Vagina (tissue), 2 donors: Measurements from ENCODE around the gene NRG2. TPM values are rescaled to one million over a fixed set of nuclear protein-coding genes. Genes with fewer than 3 reads are reported as not detected.

ENCODE experiments used
- DNase-seq, 2 donors: peaks; one replicate each; pipeline ENCODE4 v3.0.0-alpha.2; 2017; ENCODE audit errors: extremely low spot score in 2 of 2
- H3K27ac ChIP-seq: fragments of 200-600 bp; sonication (generic); one replicate; pipeline ENCODE4 v1.5.1; 2019
- H3K27me3 ChIP-seq: fragments of 200-600 bp; sonication (generic); one replicate; pipeline ENCODE4 v1.5.1; 2019
- H3K36me3 ChIP-seq, 2 donors: fragments of 200-600 bp; sonication (generic); one replicate each; pipeline ENCODE4 v1.5.1; 2017 to 2019
- H3K4me1 ChIP-seq: fragments of 200-600 bp; sonication (generic); one replicate; pipeline ENCODE4 v1.5.1; 2019
- H3K4me3 ChIP-seq, 2 donors: fragments of 200-600 bp; sonication (generic); 1 replicate in 1 of 2; 2 replicates in 1 of 2; pipeline ENCODE4 v1.5.1; 2016 to 2019
- H3K9me3 ChIP-seq: fragments of 200-600 bp; sonication (generic); one replicate; pipeline ENCODE4 v1.5.1; 2019
- CTCF ChIP-seq, 3 experiments: fragments of 450-650 bp in 2 of 3; fragments of 200-600 bp in 1 of 3; sonication (generic) in 1 of 3; IDR thresholded peaks; one replicate each; pipeline ENCODE4 v1.5.1; 2017 to 2019; ENCODE audit warnings: antibody characterized with exemption in 3 of 3, mild to moderate bottlenecking in 2 of 3, moderate library complexity in 2 of 3
- POLR2A ChIP-seq, 2 donors: fragments of 450-650 bp; IDR thresholded peaks; one replicate each; pipeline ENCODE4 v1.6.1; 2017; ENCODE audit warnings: antibody characterized with exemption in 2 of 2, mild to moderate bottlenecking in 2 of 2, moderate library complexity in 2 of 2
- POLR2AphosphoS5 ChIP-seq, 2 donors: sonication (generic); formaldehyde crosslinking; IDR thresholded peaks; one replicate each; pipeline ENCODE4 v1.9.0; 2017; ENCODE audit warnings: antibody characterized with exemption in 2 of 2, mild to moderate bottlenecking in 2 of 2, low read depth in 1 of 2; ENCODE audit not compliant: insufficient read depth in 1 of 2
- intact Hi-C: fragments of 100-400 bp; cut with DNase I; formaldehyde crosslinking; loops from one replicate; pipeline ENCODE4 v1.15.1; 2023
- total RNA-seq: library from RNA; depleted of rRNA; stranded (reverse); fragments of >200 nt; gene quantifications from one replicate; pipeline ENCODE4 v1.2.3, GENCODE V29; 2016

NRG2 gene
- total RNA-seq, result 5.2 TPM

- intact Hi-C loops, result no loop called here
- Histone ChIP-seq H3K27ac (peak within 1 kb of the TSS; percentile 63), H3K27me3 (no peaks in the 10 kb centered on the region)
Measured at GRCh38 chr5:140042643-140043507, at the start of gene NRG2. Gene NRG2, minus strand, starts transcription at chr5:140043299.

GRCh38 chr5:140090251-140090650 is 47.2 kb upstream of the NRG2 start:
- TF ChIP-seq CTCF (IDR thresholded peaks at IDR 0.05) (no peak), POLR2A (IDR thresholded peaks at IDR 0.05) (no peak), POLR2AphosphoS5 (IDR thresholded peaks at IDR 0.05; ENCODE audit: insufficient read depth in 1 of 2, low read depth in 1 of 2) (no peak)
- H3K4me1 ChIP-seq, result no peaks in the 10 kb centered on the region
- H3K36me3 ChIP-seq, result no peaks in the 10 kb centered on the region
- DNase-seq, result no peak
- H3K27me3 ChIP-seq, result no peaks in the 10 kb centered on the region
- no peak overlapping the region for H3K27ac ChIP-seq
- peaks cover 7% of the 10 kb centered on the region for H3K9me3 ChIP-seq
- H3K4me3 ChIP-seq, result no peak overlapping the region
- intact Hi-C loops, result no loop called here

More at GRCh38 chr5:140042643-140043507, at the start of gene NRG2:
- Histone ChIP-seq H3K4me1 (peaks cover 10% of the 10 kb centered on the region), H3K4me3 (peak within 1 kb of the TSS; percentile 58 to 75), H3K9me3 (no peaks in the 10 kb centered on the region), H3K36me3 (no peaks in the 10 kb centered on the region)
- TF ChIP-seq CTCF (IDR thresholded peaks at IDR 0.05), result peak; percentile 11 to 24 (median 20)
- TF ChIP-seq POLR2AphosphoS5 (IDR thresholded peaks at IDR 0.05; ENCODE audit: insufficient read depth in 1 of 2, low read depth in 1 of 2), result peak in 1 of 2 donors; percentile 50
- TF ChIP-seq POLR2A (IDR thresholded peaks at IDR 0.05), result no peak
- no peak for DNase-seq

DNA sequence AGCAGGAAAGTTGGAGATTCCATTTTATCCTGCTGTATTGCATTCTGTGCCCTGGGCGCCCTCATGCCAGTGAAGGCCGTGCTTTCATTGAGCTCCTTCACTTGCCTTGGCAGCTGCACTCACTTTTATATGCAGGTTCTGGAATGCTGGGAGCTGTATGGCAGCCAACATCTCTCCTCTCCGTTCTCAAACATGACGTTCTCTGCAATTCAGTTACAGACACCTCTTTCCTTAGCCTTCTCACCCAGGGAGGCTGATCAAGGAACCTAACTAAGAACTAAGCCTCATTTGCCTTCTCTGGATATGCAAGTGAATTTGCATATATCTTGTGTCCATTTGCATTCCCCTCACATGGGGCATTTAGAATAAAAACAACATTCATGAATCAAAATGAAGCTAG is 41.4 kb upstream of the NRG2 start:
- TF ChIP-seq CTCF (IDR thresholded peaks at IDR 0.05), result no peak
- TF ChIP-seq POLR2AphosphoS5 (IDR thresholded peaks at IDR 0.05; ENCODE audit: insufficient read depth in 1 of 2, low read depth in 1 of 2), result no peak
- no peak for TF ChIP-seq POLR2A (IDR thresholded peaks at IDR 0.05)
- no peak for DNase-seq
- Histone ChIP-seq H3K36me3 (no peaks in the 10 kb centered on the region), H3K27ac (no peak overlapping the region), H3K27me3 (no peaks in the 10 kb centered on the region), H3K9me3 (no peaks in the 10 kb centered on the region), H3K4me3 (no peak overlapping the region), H3K4me1 (no peaks in the 10 kb centered on the region)
- intact Hi-C loops, result no loop called here

- H3K27me3 ChIP-seq, result no peaks in the 10 kb centered on the region
- H3K4me1 ChIP-seq, result no peaks in the 10 kb centered on the region
- H3K4me3 ChIP-seq, result no peak overlapping the region
- H3K27ac ChIP-seq, result no peak overlapping the region
- DNase-seq, result no peak
- H3K9me3 ChIP-seq, result no peaks in the 10 kb centered on the region
- intact Hi-C loops, result no loop called here
- no peaks in the 10 kb centered on the region for H3K36me3 ChIP-seq
- no peak for TF ChIP-seq POLR2A (IDR thresholded peaks at IDR 0.05)
- no peak for TF ChIP-seq CTCF (IDR thresholded peaks at IDR 0.05)
Measured at GRCh38 chr5:140083650-140084049, 40.6 kb upstream of the NRG2 start.

DNA sequence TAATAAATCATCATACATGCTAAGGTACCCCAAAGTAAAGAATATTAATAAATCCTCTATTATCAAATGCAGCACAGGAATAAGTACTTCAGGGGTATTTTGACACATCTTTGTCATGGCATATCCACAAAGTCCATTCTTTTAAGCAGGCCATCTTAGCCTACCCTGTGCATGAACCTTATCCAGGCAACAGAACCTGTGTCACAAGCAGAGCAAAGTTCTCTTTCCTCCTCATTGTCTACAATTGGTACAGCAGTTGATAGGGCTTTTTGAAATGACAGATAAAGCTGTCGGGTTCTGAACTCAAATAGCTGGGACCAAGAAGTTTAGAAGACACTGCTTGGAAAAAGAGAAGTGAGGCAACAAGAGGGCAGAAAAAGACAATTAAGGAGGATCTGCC is 40.0 kb upstream of the NRG2 start:
- Histone ChIP-seq H3K9me3 (no peaks in the 10 kb centered on the region), H3K27ac (no peak overlapping the region), H3K36me3 (no peaks in the 10 kb centered on the region), H3K27me3 (no peaks in the 10 kb centered on the region), H3K4me1 (no peaks in the 10 kb centered on the region), H3K4me3 (no peak overlapping the region)
- intact Hi-C loops, result no loop called here
- no peak for DNase-seq
- TF ChIP-seq POLR2AphosphoS5 (IDR thresholded peaks at IDR 0.05; ENCODE audit: insufficient read depth in 1 of 2, low read depth in 1 of 2) (no peak), POLR2A (IDR thresholded peaks at IDR 0.05) (no peak), CTCF (IDR thresholded peaks at IDR 0.05) (no peak)
